GM12875 (cell line): ENCODE results near the gene IDH3A.
A peak's percentile ranks its signal among the peaks of the same experiment; 100 is the strongest.
"Not testable (repeated sequence)": the region's sequence is repeated elsewhere in the genome, so short reads cannot be mapped to it uniquely, and the experiment has no call there.

ENCODE experiments used
- H3K4me3 ChIP-seq: one replicate; pipeline ENCODE4 v1.5.1; 2011; ENCODE audit warnings: low read depth, low read length, control low read depth
- TF ChIP-seq, protein P1 (sequence below): IDR thresholded peaks from 2 replicates; pipeline ENCODE4 v1.5.1; 2011; ENCODE audit warnings: low read depth, mild to moderate bottlenecking, control low read depth, inconsistent platforms, low read length, moderate library complexity, borderline replicate concordance; ENCODE audit not compliant: insufficient read depth

Gene IDH3A

GRCh38 chr15:78140292-78140691 lies 8.9 kb upstream of the IDH3A start:
- H3K4me3 ChIP-seq = no peak overlapping the region
- TF ChIP-seq, protein P1, sequence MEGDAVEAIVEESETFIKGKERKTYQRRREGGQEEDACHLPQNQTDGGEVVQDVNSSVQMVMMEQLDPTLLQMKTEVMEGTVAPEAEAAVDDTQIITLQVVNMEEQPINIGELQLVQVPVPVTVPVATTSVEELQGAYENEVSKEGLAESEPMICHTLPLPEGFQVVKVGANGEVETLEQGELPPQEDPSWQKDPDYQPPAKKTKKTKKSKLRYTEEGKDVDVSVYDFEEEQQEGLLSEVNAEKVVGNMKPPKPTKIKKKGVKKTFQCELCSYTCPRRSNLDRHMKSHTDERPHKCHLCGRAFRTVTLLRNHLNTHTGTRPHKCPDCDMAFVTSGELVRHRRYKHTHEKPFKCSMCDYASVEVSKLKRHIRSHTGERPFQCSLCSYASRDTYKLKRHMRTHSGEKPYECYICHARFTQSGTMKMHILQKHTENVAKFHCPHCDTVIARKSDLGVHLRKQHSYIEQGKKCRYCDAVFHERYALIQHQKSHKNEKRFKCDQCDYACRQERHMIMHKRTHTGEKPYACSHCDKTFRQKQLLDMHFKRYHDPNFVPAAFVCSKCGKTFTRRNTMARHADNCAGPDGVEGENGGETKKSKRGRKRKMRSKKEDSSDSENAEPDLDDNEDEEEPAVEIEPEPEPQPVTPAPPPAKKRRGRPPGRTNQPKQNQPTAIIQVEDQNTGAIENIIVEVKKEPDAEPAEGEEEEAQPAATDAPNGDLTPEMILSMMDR = no peak

DNA sequence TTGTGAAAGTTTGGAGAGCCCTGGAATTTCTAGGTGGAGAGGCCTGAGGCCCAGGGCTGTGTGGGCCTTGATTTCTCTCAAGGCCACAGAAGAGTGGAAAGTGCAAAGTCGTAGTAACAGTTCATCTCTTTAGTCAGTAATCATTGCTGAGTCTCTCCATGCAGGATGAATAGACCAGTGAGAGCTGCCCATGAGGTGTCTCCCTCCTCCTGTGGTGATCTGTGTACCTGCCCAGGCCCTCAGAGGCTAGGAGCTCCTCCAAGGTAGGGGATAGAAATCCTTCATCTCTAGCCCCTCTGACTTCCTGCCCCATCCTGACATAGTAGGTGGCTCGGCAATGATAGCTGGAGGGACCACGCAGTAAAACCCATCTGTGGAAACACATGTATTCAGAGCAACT lies 6.8 kb upstream of the IDH3A start:
- no peak overlapping the region for H3K4me3 ChIP-seq

DNA sequence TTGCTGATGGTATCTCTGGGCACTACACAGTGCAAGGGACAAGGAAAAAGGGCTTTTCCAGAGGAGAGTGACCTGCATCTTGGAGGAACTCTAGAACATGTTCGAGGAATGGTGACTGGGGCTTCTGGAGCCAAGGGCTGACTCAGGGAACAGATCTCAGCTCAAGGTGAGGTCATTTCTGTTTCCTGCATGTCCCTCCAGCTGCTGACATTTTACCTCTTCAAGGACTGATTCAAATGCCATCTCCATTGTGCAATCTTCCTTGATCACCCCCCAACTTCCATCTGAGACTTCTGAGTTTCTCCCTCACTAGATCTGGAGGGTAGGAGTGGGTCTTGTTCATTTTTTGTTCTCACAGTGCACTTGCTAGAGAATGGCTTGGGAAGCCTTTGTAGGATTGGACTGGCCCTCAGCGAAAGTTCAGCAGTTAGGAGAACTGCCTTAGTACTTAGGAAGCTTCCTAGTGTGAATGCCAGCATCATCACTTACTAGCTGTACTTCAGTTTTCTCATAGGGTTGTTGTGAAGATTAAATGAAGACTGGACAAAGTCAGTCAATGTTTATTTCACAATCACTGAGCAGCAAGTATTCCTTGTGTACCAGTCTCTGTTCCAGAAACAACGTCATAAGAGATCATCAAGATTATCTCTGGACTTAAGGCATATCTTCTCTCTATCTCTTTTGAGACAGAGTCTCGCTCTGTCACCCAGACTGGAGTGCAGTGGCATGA lies 2.6 kb upstream of the IDH3A start:
- TF ChIP-seq, protein P1 = no peak
- H3K4me3 ChIP-seq = no peak overlapping the region

More for the DNA sequence above, 6.8 kb upstream of the IDH3A start:
- TF ChIP-seq, protein P1 = no peak

DNA sequence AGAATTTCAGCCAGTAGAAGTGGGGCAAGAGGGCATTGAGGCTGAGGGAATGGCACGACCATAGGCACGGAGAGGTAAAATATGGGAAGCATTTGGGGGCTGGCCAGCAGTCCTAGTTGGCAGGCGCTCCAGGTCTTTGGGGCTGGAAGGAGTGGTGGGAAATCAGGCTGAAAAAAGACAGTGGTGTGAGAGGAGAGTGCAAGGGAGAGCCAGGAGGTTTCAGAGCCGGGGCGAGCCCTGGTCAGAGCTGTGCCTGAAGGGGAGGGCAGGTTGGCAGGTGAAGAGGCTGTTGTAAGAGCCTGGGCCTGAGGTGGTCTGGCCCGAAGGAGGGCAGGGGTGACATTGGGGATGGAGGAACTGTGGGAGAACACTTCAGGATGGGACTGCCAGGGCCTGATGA lies 1.6 kb upstream of the IDH3A start:
- TF ChIP-seq, protein P1 = no peak

DNA sequence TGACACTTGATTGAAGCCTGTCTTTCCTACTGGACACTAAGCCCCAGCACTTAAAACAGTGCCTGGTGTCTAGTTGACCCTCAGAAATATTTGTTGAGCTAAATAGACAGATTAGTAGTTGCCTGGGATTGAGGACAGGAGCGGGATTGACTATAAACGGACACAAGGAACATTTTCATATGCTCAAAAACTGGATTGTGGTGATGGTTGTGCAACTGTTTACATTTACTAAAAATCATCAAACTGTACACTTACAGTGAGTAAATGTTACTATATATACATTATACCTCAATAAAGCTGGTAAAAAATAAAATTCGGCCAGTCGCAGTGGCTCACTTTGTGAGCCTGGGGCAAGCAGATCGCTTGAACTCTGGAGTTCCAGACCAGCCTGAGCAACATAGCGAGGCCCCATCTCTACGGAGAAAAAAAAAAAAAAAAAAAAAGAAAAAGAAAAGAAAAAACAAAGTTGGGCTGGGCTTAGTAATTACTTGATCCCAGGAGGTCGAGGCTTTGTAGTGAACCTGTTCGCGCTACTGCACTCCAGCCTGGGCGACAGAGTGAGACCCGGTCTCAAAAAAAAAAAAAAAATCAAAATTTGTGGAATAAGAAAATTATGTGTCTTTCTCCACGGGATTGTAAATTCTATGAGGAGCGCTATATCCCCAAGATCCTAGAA lies 632 bp upstream of the IDH3A start:
- TF ChIP-seq, protein P1 = no peak
- peak overlapping the region; percentile 61 for H3K4me3 ChIP-seq

More for the DNA sequence above, 1.6 kb upstream of the IDH3A start:
- H3K4me3 ChIP-seq = no peak overlapping the region

DNA sequence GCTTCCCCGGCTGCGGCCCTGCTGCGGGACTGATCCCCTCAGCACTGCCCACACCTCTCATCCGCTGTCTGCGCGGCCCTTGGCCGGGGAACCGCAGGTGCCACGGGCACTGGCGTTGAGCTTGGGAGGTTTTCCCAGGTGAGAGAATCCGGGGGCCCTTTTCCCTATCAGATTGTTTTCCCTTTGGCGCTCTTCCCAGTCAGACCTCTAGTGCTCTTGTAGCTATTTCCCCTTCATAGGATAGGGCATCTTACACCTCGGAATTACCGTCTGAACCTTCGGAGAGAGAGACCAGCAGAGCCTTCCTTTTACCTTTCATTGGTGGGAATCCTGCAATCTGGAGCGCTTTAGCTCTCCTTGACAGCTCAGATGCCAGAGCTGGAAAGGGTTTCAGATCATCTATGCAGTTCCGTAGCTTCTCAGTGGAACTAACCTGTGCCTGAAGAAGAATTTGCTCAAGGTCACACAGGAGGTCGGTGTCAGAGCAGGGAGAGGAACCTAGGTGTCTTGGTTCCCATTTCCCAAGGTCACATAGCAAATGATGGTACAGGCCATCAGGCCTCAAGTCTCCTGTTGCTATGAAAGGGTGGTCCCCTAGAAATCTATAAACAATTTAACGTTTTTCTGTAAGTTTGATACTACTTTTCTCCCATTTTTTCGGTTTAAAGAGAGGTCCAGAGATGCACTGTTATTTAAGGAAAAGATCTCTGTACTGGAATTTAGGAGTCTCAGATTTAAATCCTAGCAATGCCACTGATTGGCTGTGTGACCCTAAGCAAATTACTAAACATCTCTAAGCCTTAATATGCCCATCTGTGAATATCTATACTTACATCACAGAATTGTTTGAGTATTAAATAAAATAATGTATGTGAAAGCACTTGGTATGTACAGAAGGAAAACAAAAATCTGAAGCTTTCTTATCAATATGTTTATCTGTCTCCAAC lies 916 bp downstream of the IDH3A start:
- TF ChIP-seq, protein P1 = no peak
- peak overlapping the region; percentile 74 for H3K4me3 ChIP-seq

DNA sequence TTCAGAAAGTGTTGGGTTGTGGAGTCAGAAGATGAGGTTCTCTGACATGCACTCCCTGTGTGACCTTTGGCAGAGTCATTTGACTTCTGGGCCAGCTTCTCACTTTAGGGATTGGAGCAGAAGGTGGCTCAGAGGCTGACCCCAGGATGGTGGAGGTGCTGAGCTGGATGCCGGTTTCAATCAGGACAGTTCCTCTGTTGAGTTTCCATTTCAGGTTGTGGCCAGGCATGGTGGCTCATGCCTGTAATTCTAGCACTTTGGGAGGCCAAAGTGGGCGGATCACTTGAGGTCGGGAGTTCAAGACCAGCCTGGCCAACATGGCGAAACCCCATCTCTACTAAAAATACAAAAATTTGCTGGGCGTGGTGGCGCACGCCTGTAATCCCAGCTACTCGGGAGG lies 1.9 kb downstream of the IDH3A start:
- H3K4me3 ChIP-seq = not testable (repeated sequence)
